Neural cell (in vitro differentiated cells): Measurements from ENCODE around the gene CD47.

Experiments used
- EP300 ChIP-seq: fragments of 450-650 bp; conservative IDR thresholded peaks from 2 replicates; pipeline ENCODE4 v1.6.1; 2014; ENCODE audit warnings: antibody characterized with exemption, mild to moderate bottlenecking, moderate library complexity; ENCODE audit not compliant: poor library complexity, severe bottlenecking
- POLR2AphosphoS5 ChIP-seq: IDR thresholded peaks from 2 replicates; pipeline ENCODE4 v1.6.1; 2012
- SMC3 ChIP-seq: fragments of 450-650 bp; conservative IDR thresholded peaks from 2 replicates; pipeline ENCODE4 v1.6.1; 2014; ENCODE audit warnings: antibody characterized with exemption, mild to moderate bottlenecking, moderate library complexity; ENCODE audit not compliant: poor library complexity
- TAF1 ChIP-seq: IDR thresholded peaks from 2 replicates; pipeline ENCODE4 v1.6.1; 2012; ENCODE audit warnings: low read depth
- TF ChIP-seq, protein P1 (sequence below): fragments of 450-650 bp; IDR thresholded peaks from 2 replicates; pipeline ENCODE4 v1.5.1; 2014; ENCODE audit warnings: antibody characterized with exemption, mild to moderate bottlenecking, moderate library complexity; ENCODE audit not compliant: poor library complexity, severe bottlenecking
- TF ChIP-seq, protein P2 (sequence below): IDR thresholded peaks from 2 replicates; pipeline ENCODE4 v1.6.1; 2012; ENCODE audit warnings: borderline replicate concordance

DNA sequence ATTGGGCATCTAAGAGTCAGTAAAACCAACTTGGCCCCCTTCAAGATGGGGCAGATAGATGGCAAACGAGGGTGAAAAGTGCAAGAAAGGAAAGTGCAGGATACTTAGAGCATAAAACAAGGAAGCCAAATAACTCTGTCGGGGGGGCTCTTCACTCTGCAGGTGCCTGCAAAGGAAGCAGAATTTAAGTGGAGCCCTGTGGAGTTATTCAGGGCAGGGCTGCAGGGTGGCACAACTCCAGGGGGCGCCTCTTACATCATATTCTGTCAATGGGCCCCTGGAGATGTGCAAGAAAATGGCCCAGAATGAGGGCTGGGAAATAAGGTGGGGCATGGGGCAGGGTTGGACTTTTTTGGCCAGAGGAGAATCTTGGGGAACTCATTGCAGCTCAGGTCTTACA lies 69.7 kb downstream of the CD47 start:
- TF ChIP-seq POLR2AphosphoS5 (no peak), SMC3 (no peak), TAF1 (no peak), EP300 (no peak)
- TF ChIP-seq, protein P1, sequence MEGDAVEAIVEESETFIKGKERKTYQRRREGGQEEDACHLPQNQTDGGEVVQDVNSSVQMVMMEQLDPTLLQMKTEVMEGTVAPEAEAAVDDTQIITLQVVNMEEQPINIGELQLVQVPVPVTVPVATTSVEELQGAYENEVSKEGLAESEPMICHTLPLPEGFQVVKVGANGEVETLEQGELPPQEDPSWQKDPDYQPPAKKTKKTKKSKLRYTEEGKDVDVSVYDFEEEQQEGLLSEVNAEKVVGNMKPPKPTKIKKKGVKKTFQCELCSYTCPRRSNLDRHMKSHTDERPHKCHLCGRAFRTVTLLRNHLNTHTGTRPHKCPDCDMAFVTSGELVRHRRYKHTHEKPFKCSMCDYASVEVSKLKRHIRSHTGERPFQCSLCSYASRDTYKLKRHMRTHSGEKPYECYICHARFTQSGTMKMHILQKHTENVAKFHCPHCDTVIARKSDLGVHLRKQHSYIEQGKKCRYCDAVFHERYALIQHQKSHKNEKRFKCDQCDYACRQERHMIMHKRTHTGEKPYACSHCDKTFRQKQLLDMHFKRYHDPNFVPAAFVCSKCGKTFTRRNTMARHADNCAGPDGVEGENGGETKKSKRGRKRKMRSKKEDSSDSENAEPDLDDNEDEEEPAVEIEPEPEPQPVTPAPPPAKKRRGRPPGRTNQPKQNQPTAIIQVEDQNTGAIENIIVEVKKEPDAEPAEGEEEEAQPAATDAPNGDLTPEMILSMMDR: no peak
- TF ChIP-seq, protein P2, sequence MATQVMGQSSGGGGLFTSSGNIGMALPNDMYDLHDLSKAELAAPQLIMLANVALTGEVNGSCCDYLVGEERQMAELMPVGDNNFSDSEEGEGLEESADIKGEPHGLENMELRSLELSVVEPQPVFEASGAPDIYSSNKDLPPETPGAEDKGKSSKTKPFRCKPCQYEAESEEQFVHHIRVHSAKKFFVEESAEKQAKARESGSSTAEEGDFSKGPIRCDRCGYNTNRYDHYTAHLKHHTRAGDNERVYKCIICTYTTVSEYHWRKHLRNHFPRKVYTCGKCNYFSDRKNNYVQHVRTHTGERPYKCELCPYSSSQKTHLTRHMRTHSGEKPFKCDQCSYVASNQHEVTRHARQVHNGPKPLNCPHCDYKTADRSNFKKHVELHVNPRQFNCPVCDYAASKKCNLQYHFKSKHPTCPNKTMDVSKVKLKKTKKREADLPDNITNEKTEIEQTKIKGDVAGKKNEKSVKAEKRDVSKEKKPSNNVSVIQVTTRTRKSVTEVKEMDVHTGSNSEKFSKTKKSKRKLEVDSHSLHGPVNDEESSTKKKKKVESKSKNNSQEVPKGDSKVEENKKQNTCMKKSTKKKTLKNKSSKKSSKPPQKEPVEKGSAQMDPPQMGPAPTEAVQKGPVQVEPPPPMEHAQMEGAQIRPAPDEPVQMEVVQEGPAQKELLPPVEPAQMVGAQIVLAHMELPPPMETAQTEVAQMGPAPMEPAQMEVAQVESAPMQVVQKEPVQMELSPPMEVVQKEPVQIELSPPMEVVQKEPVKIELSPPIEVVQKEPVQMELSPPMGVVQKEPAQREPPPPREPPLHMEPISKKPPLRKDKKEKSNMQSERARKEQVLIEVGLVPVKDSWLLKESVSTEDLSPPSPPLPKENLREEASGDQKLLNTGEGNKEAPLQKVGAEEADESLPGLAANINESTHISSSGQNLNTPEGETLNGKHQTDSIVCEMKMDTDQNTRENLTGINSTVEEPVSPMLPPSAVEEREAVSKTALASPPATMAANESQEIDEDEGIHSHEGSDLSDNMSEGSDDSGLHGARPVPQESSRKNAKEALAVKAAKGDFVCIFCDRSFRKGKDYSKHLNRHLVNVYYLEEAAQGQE: no peak
